NOMO-1 (cell line): ENCODE results near the gene CCRL2.
"Not testable (repeated sequence)": the region's sequence is repeated elsewhere in the genome, so short reads cannot be mapped to it uniquely, and the experiment has no call there.

Experiments
- DNase-seq, 2 experiments: peaks; one replicate each; lab custom pipeline; 2025; ENCODE audit not compliant: unreplicated experiment in 2 of 2; lab: John Stamatoyannopoulos, UW

The CCRL2 gene

DNA sequence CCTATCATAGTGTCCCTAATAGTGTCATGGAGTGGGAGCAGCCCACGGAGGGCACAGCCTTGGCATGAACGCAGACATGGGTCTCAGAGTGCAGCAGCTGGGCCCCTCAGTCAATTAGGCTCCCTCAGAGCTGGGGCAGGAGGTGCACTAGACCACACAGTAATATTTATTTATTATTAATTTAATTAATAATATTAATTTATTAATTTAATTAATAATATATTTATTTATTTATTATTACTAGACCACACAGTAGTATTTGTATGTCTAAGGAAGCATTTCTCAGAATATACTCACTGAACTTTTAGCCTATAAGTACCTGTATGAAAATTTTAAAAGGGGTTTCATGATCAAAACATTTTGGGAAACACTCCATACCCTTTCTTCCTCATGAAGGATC lies 5.5 kb upstream of the CCRL2 start:
- no peak for DNase-seq

DNA sequence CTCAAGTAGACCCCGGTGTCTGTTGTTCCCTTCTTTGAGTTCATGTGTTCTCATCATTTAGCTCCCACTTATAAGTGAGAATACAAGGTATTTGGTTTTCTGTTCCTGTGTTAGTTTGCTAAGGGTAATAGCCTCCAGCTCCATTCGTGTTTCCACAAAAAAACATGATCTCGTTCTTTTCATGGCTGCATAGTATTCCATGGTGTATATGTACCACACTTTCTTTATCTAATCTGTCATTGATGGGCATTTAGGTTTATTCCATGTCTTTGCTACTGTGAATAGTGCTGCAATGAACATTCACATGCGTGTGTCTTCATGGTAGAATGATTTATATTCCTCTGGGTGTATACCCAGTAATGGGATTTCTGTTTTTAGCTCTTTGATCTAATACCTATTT lies 4.2 kb upstream of the CCRL2 start:
- DNase-seq: not testable (repeated sequence)

DNA sequence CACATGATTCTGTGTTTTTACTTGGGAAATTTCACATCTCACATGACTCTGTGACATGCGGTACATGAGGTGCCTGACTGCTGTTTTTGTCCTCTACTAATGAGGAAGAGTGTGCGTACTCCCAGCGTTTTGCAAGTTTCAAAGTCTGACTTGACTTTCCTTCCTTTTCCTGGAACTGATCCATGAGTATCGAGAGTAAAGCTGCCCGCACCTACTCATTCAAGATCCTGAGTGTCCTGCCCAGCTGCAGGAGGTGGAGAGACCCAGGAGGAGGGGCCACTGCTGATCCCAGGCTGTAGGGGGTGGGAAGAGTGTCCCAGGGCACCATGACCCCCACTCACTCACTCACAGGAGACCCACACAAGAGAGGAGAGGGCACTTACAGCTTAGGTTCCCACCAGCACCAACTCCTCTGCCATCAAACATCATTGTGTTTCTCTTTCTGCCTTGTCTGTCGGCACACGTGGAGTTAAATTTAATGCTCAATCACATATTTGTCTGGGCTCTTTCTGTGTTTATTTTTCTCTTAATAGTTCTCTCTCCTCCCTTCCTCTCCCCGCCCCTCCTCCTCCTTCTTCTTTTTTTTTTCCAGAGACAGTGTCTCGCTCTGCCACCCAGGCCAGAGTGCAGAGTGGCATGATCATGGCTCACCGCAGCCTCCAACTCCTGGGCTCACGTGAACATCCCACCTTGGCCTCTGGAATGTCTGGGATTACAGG lies 1.6 kb upstream of the CCRL2 start:
- no peak for DNase-seq

DNA sequence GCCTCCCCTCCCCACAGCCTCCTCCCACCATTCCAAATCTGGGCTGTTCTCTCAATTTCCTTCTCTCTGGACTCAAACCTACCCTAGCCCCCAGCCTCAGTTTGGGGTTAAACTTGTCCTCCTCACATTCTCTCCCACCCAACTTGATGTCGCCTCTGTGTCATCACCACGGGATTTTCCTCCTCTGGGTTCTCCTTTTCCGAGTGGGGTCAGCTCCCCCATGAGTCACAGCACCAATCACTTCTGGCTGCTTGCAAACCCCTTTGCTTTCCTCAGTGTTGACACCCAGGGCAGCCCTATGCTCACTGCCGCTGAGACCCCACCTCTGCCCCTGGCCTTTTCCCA lies 644 bp upstream of the CCRL2 start:
- DNase-seq: no peak

DNA sequence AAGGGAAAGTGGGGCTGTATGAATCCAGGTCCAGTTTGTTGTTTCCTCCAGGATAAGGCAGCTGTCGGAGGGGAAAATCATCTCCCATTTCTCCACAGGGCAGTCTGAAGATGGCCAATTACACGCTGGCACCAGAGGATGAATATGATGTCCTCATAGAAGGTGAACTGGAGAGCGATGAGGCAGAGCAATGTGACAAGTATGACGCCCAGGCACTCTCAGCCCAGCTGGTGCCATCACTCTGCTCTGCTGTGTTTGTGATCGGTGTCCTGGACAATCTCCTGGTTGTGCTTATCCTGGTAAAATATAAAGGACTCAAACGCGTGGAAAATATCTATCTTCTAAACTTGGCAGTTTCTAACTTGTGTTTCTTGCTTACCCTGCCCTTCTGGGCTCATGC lies 911 bp downstream of the CCRL2 start:
- no peak for DNase-seq

DNA sequence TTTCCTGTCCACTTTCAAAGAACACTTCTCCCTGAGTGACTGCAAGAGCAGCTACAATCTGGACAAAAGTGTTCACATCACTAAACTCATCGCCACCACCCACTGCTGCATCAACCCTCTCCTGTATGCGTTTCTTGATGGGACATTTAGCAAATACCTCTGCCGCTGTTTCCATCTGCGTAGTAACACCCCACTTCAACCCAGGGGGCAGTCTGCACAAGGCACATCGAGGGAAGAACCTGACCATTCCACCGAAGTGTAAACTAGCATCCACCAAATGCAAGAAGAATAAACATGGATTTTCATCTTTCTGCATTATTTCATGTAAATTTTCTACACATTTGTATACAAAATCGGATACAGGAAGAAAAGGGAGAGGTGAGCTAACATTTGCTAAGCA lies 1.8 kb downstream of the CCRL2 start:
- no peak for DNase-seq

DNA sequence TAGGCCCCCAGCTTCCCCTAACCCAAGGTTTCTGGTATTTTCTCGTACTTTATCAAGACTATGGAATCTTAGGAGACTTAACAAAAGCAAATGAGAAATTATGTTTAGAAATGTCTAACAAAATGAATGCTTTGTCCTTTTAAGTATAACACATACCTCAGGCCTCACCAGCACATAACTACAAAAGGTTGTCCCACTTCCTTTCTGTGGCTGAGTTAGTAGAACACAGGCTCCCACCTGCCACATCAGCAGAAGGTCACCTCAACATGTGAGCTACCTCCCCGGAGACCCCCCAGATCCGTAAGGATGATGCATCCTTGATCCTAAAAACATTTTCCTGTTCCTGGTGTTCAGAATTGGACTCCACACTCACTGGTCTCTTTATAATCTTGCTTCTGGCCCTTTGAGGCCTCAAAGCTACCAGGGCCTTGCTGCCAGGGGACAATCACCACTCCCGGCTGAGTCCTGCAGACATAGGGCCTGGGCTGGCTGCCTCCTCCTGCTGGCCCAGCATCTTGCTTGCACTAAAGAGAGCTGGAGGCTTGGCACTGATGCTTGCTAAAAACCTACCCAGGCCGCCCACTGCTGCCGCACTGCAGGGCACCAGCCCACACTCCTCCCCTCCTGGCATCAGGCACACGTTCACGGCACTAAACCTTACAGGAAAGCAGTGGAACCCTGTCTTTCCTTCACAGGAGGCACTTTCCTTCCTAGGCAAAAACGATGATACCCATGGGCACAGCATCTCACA lies 2.9 kb downstream of the CCRL2 start:
- no peak for DNase-seq

DNA sequence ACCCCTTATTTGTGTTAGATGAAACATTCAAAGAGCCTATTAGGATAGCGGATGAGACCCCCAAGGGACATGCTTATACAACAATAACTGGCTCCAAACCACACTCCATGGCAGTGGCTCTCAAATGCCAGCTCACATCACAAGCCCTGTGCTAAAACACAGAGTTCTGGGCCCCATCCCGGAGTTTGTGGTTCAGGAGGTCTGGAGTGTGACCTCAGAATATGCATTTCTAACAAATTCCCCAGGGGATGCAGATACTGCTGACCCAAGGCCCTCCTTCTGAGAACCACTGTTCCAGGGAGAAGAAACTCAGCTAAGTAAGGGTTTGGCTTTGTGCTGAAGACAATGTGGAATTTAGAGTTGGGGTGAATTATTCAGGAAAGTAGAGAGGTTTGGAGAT lies 3.6 kb downstream of the CCRL2 start:
- no peak for DNase-seq

DNA sequence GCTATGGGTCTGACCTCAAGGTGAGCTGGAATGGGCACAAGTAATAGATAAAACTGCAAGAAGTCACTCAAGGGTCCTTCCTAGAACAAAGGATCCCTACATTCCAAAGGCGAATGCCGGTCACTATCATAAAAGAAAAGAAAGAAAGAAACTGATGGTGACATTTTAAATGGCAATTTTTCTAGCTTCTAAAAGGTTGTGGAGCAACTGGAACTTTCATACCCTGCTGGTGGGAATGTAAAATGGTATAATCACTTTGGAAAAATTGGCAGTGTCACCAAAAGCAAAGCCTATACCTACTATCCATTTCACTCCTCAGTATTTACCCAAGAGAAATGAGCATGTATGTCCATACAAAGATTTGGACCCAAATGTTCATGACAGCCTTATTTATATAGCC lies 4.2 kb downstream of the CCRL2 start:
- DNase-seq: no peak

DNA sequence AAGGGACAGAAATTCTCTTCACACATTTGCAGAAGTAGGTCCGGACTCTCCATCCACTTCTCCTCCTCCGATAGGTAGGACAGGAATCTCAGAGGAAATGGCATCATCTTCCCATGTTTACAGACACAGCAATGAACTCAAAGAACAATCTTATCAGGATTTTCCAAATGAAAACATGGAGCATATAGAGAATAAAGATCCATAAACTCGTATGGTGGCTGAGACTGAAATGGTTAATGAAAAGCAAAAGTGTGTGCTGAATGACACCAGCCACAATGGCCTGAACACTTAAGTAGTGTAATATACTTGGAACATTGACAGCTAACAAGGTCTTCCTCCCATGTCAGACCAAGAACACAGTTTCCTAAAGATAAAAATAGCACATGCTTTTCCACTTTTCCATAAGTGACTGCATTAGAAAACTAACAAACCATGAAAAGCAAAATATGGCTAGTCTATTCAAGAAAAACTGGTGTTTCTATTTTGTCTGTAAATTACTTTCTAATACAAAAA lies 5.8 kb downstream of the CCRL2 start:
- DNase-seq: no peak

DNA sequence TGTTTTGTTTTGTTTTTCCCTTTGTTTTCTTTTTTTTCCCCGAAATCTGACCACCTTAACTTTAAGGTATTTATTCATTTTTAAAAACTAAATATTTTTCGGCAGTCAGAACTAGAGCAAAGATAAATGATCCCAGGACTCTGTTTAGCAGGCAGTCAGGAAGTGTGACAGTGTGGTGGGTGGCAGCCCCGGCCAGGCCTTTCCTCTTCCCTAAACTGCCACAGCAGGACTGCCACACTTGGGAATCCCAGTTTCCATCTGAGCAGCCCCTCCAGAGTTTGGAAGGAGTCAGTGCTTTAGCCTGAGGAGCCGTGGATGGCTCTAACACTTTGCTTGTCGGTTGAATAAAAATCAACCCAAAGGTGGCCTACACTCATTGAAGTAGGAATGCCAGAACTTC lies 6.9 kb downstream of the CCRL2 start:
- DNase-seq: no peak

DNA sequence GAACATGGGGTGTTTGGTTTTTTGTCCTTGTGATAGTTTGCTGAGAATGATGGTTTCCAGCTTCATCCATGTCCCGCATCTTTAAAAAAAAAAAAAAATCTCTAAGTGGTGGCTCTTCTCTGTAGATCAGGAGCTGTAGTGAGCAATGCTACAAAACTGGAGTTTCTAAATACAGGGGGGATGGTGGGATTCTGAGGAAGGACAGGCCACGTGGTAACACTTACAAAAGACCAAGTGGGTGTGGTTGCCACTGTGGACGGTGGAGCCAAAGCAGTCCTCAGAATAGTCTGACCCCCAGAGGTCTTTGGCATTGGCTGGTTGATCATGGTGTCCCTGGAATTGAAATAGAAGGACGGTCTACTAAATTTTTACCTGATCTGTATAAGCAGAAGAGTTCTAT lies 7.7 kb downstream of the CCRL2 start:
- DNase-seq: no peak

DNA sequence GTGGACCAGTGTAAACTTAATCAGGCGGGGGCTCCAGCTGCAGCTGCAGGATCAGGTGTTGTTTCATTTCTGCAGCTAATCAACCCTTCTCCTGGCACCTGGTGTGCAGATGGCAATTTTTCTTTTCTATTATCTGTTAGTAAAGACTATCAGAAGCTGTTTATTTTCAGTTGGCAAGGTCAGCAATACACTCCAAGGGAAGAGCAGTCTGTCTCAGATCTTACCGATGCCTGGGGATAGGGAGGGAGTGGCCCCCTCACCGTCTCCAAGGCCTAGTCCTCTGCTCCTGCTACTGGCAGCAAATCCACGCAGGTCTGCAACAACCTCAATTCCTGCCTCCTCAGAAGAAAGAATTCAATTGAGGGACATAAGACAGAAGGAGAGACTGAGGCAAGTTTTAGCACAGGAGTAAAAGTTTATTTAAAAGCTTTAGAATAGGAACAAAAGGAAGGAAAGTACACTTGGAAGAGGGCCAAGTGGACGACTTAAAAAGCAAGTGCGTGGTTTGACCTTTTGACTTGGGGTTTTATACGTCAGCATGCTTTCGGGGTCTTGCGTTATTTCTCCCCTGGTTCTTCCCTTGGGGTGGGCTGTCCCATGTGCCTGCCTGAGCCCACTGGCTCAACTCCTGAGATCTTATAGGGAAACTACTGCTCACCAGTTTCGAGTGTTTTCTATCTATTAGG lies 9.2 kb downstream of the CCRL2 start:
- DNase-seq: no peak

DNA sequence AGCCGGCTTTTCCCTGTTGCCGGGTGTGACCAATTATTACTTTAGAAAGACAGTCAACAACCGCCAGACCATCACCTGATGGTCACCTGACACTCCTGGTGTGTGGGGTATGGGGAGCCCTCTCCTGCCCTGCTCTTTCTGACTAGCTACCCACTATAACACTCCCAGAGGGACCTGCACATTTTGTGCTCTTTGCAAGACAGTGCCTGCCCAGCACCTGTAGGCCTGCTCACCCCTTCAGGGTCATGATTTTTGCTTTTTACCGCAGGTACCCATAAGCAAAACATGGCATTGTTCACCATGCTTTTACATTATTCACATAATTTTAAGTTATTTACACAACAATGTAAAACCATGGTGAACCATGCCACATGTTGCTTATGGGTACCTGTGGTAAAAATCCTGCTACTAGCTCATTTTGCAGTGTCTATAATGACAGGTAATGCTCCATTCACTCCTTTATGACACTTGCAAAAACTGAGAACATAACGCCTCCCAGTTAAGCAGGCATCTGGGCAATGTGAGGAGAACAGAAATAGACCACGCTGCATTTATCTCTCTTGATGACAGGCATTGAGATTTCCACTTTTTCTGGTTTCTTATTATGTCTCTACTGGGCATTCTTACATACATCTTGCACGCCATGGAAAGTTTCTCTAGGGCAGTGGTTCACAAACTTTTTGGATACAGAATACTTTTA lies 9.9 kb downstream of the CCRL2 start:
- no peak for DNase-seq

DNA sequence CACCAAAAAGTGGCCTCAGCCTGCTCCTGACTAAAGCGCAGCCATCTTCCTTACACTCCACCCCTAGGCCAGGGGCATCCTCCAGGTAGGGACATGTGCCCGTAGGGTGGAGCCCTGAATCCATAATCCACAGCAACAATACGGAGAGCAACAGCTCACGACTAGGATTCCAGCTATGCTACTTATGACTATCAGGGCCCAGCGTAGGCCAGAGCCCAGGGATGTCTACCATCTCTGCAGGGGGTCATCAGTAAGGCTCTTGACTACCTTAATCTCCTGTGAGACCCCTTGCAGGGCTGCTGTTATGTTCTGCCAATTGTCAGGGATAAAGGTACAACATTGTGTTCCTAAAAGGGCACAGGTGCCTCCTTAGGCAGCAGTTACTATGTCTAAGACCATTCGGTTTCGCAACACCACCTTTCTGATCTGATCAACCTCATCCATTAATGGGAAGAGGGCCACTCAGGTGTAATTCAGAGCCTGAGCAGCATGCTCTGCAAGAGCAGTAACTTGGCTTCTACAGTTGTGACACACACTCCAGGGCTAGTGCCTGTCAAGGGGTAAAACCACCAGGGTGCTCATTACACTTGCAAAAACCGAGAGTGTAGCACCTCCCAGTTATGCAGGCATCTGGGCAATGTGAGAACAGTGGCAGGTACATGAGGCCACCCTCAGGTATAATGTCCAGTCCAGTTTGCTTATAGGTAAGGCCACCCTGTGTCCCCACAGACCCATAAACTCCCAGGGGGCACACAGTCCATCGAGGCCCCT lies 11.0 kb downstream of the CCRL2 start:
- no peak for DNase-seq

DNA sequence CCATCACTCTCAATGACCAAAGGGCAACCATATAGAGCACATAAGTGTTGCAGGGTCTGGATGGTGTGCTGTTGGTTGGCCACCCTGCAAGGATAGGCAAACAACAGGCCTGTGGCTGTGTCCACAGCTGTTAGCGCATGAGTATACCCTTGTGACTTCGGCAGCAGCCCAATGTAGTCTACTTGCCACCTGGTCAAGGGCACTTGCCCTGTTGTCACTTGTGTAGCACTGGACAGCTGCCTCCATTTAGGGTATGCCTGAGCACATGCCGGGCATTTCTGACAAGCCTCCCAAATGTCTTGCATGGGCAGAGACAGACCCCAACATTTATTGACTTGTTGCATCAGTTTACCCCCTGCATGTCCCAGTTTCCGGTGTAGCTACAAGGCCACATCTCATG lies 12.8 kb downstream of the CCRL2 start:
- DNase-seq: no peak

DNA sequence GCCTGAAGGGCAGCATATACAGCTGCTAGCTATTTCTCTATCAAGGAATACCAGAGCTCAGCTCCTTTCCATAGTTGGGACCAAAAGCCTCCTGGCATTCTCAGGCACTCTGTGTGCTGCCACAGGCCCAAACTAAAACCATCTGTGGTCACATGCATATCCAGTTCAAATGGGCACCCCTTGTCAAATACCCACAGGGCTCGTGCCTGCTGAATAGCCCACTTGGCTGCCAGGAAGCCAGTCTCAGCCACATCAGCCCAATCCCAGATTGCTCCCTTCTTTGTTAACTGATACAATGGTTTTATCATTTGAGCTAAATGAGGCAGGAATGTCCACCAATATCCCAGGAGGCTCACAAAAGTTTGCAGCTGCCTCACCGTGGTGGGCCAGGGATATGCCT lies 13.9 kb downstream of the CCRL2 start:
- no peak for DNase-seq

DNA sequence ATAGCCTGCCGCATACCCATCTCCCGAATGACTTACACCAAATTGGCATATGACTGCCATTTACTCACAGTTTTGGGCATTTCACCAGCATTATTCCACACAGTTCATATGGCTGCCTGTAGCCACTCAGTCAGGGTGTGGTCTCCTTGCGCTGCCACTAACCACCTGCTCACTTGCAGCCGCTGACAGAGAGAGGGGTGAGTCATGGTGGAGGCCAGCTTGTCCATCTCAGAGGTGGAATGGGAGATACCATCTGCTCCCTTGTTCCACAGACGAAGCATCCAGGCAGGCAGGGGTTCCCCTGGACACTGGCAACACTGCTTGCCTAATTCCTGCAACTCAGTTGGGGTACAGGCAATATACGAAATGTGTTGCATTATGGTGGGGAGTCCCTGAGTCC lies 15.6 kb downstream of the CCRL2 start:
- DNase-seq: no peak

DNA sequence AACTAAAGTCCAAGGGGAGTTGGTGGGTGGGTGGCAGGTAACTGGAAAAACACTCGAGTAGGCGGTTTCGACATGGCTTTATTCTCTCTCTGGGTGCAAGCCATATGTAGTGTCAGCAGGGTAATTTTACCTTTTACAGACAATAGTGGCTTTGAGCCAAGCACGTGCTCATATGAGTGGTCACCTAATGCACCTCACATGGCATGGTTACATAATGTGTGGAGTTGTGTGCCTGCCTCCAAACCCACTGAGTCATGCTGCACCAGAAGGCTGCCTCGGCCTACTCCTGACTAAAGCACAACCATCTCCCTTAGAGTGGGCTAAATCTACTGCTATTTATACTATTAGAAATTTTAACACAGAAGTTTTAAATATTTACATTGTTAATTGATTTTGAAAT lies 16.5 kb downstream of the CCRL2 start:
- DNase-seq: no peak

DNA sequence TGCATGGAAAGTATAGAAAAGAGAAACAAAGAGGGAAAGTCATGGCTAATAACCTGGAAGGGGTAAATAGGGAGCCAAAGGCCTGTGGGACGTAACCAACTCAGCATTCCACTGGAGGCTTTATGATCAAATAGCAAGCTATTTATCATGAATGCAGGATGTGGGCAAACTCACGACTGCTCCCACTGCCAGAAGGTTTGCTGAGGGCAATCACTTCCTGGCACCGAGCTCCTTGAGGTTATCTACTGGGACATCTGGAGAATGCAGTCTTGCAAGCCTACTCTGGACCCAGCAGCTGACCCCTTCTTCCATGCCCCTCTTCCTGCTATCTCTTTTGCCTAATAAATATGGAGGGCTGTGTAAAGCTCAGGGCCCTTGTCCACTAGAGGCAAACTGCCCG lies 19.4 kb downstream of the CCRL2 start:
- not testable (repeated sequence) for DNase-seq

DNA sequence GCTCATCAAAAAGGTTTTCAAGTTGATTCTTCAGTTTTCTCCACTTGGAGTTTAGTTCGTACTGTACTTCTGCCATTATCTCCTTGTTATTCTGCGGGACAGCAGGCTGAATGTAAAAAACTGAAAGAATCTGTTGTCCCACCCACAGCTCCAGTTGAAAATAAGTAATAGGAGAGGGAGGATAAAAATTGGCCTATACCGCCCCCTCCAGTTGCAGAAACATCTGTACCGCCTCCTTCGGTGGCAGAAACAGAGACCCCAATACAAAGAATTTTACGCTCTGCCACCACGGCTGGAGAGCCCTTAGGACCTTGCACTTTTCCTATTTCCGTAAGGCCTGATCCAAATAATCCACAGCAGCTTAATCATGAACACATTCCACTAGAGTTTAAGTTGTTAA lies 20.3 kb downstream of the CCRL2 start:
- DNase-seq: not testable (repeated sequence)
